DND-41 (cell line): ENCODE measurements around the gene ANGPTL8.

Source experiments
- ATAC-seq: fragments of 200-7000 bp; cut with Tn5 transposase; 3 replicates; pipeline ENCODE4 v1.9.1; 2021; ENCODE audit warnings: low read depth; ENCODE audit not compliant: insufficient read depth
- DNase-seq: peaks from one replicate; pipeline ENCODE4 v3.0.0-alpha.2; 2020
- H2AFZ ChIP-seq: 2 replicates; pipeline ENCODE4 v1.6.0; 2012; ENCODE audit warnings: low read depth, low read length
- H3K27ac ChIP-seq: 2 replicates; pipeline ENCODE4 v1.5.1; 2012; ENCODE audit warnings: low read length, inconsistent platforms
- H3K27me3 ChIP-seq: fragments of 200-600 bp; sonication (generic); 2 replicates; pipeline ENCODE4 v1.6.0; 2012; ENCODE audit warnings: low read length, mild to moderate bottlenecking, inconsistent platforms; ENCODE audit not compliant: insufficient read depth, poor library complexity
- H3K36me3 ChIP-seq: 2 replicates; pipeline ENCODE4 v1.5.1; 2012; ENCODE audit warnings: low read length, inconsistent platforms; ENCODE audit not compliant: insufficient read depth
- H3K4me1 ChIP-seq: 2 replicates; pipeline ENCODE4 v1.5.1; 2012; ENCODE audit warnings: mild to moderate bottlenecking, low read length; ENCODE audit not compliant: insufficient read depth
- H3K4me2 ChIP-seq: 2 replicates; pipeline ENCODE4 v1.6.0; 2012; ENCODE audit warnings: mild to moderate bottlenecking, moderate library complexity, low read length, inconsistent platforms; ENCODE audit not compliant: insufficient read depth
- H3K4me3 ChIP-seq, 2 experiments: fragments of 200-600 bp in 1 of 2; shearing (Covaris generic) in 1 of 2; 2 replicates each; pipeline ENCODE4 v1.5.1; 2012 to 2016; ENCODE audit warnings: inconsistent platforms in 2 of 2, low read length in 2 of 2, mild to moderate bottlenecking in 2 of 2, low read depth in 1 of 2, moderate library complexity in 1 of 2
- H3K79me2 ChIP-seq: 2 replicates; pipeline ENCODE4 v1.6.0; 2012; ENCODE audit warnings: low read length, inconsistent platforms; ENCODE audit not compliant: insufficient read depth
- H3K9ac ChIP-seq: 2 replicates; pipeline ENCODE4 v1.6.0; 2012; ENCODE audit warnings: low read depth, mild to moderate bottlenecking, inconsistent platforms, low read length, moderate library complexity
- H3K9me3 ChIP-seq: 2 replicates; pipeline ENCODE4 v1.5.1; 2012; ENCODE audit warnings: low read length, moderate library complexity, mild to moderate bottlenecking, inconsistent platforms; ENCODE audit not compliant: insufficient read depth, severe bottlenecking
- H4K20me1 ChIP-seq: 2 replicates; pipeline ENCODE4 v1.6.0; 2012; ENCODE audit warnings: low read length; ENCODE audit not compliant: insufficient read depth
- EZH2 ChIP-seq: IDR thresholded peaks from 3 replicates; pipeline ENCODE4 v1.6.1; 2012; ENCODE audit warnings: borderline replicate concordance, low read depth, mild to moderate bottlenecking, moderate library complexity, low read length, inconsistent platforms; ENCODE audit not compliant: severe bottlenecking
- TF ChIP-seq, protein P1 (sequence below): IDR thresholded peaks from 2 replicates; pipeline ENCODE4 v1.5.1; 2012; ENCODE audit warnings: borderline replicate concordance, low read length, moderate library complexity, mild to moderate bottlenecking; ENCODE audit not compliant: poor library complexity, severe bottlenecking; ENCODE audit errors: extremely low read depth

ANGPTL8 gene

GRCh38 chr19:11268783-11269267, 29.4 kb downstream of the ANGPTL8 start:
- Histone ChIP-seq H3K4me1 (no peaks in the 10 kb centered on the region), H3K36me3 (no peaks in the 10 kb centered on the region), H3K27ac (no peak overlapping the region), H3K4me3 (no peak overlapping the region), H3K27me3 (peaks cover 13% of the 10 kb centered on the region), H3K4me2 (no peak overlapping the region), H2AFZ (no peak overlapping the region), H3K79me2 (no peaks in the 10 kb centered on the region), H3K9ac (no peak overlapping the region), H4K20me1 (peaks cover 7% of the 10 kb centered on the region), H3K9me3 (no peaks in the 10 kb centered on the region)
- TF ChIP-seq EZH2, result no peak
- no peak for DNase-seq
- no peak for ATAC-seq

GRCh38 chr19:11269408-11269807, 30.0 kb downstream of the ANGPTL8 start:
- DNase-seq (no peak), ATAC-seq (no peak)
- Histone ChIP-seq H3K4me1 (no peaks in the 10 kb centered on the region), H3K36me3 (no peaks in the 10 kb centered on the region), H4K20me1 (peaks cover 9% of the 10 kb centered on the region), H3K9ac (no peak overlapping the region), H3K27me3 (peaks cover 13% of the 10 kb centered on the region), H3K4me3 (no peak overlapping the region), H3K79me2 (no peaks in the 10 kb centered on the region), H2AFZ (no peak overlapping the region), H3K4me2 (no peak overlapping the region), H3K9me3 (no peaks in the 10 kb centered on the region), H3K27ac (no peak overlapping the region)
- no peak for TF ChIP-seq EZH2
- TF ChIP-seq, protein P1, sequence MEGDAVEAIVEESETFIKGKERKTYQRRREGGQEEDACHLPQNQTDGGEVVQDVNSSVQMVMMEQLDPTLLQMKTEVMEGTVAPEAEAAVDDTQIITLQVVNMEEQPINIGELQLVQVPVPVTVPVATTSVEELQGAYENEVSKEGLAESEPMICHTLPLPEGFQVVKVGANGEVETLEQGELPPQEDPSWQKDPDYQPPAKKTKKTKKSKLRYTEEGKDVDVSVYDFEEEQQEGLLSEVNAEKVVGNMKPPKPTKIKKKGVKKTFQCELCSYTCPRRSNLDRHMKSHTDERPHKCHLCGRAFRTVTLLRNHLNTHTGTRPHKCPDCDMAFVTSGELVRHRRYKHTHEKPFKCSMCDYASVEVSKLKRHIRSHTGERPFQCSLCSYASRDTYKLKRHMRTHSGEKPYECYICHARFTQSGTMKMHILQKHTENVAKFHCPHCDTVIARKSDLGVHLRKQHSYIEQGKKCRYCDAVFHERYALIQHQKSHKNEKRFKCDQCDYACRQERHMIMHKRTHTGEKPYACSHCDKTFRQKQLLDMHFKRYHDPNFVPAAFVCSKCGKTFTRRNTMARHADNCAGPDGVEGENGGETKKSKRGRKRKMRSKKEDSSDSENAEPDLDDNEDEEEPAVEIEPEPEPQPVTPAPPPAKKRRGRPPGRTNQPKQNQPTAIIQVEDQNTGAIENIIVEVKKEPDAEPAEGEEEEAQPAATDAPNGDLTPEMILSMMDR, result no peak

DNA sequence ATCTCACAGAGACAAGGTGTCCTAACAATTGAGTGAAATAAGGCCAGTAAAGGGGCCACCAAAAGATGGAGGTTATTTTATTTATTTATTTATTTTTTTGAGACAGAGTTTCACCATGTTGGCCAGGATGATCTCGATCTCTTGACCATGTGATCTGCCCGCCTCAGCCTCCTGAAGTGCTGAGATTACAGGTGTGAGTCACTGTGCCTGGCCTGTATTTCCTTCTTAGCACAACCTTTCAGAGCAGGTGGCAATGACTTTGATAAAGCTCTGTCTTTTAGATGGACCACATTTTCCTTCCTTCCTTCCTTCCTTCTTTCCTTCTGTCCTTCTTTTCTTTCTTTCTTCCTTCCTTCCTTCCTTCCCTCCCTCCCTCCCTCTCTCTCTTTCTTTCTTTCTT, 33.9 kb downstream of the ANGPTL8 start:
- H3K4me2 ChIP-seq, result no peak overlapping the region
- no peaks in the 10 kb centered on the region for H3K36me3 ChIP-seq
- no peak for TF ChIP-seq EZH2
- TF ChIP-seq, protein P1, result no peak
- no peak overlapping the region for H3K4me3 ChIP-seq
- H3K27ac ChIP-seq, result no peak overlapping the region
- no peaks in the 10 kb centered on the region for H3K4me1 ChIP-seq
- peaks cover 3% of the 10 kb centered on the region for H3K27me3 ChIP-seq
- no peak overlapping the region for H3K9ac ChIP-seq
- H3K9me3 ChIP-seq, result peaks cover 14% of the 10 kb centered on the region
- H3K79me2 ChIP-seq, result no peaks in the 10 kb centered on the region
- no peak for DNase-seq
- H4K20me1 ChIP-seq, result peaks cover 3% of the 10 kb centered on the region
- H2AFZ ChIP-seq, result no peak overlapping the region
- no peak for ATAC-seq

- peaks cover 6% of the 10 kb centered on the region for H3K4me1 ChIP-seq
- ATAC-seq, result no peak
- H2AFZ ChIP-seq, result no peak overlapping the region
- H3K27ac ChIP-seq, result no peak overlapping the region
- H3K4me2 ChIP-seq, result no peak overlapping the region
- H4K20me1 ChIP-seq, result peaks cover 3% of the 10 kb centered on the region
- no peaks in the 10 kb centered on the region for H3K27me3 ChIP-seq
- no peak for DNase-seq
- no peaks in the 10 kb centered on the region for H3K36me3 ChIP-seq
- no peak for TF ChIP-seq EZH2
- TF ChIP-seq, protein P1, result no peak
- H3K79me2 ChIP-seq, result no peaks in the 10 kb centered on the region
- H3K9ac ChIP-seq, result no peak overlapping the region
- H3K9me3 ChIP-seq, result peaks cover 19% of the 10 kb centered on the region
- no peak overlapping the region for H3K4me3 ChIP-seq
These were observed 34.6 kb downstream of the ANGPTL8 start for GRCh38 chr19:11273989-11274388.
